ENCODE data around the gene OGFOD3.

OGFOD3 gene

GRCh38 chr17:82446124-82446523, 27.7 kb upstream of the OGFOD3 start:
- DNase-seq: no peak

GRCh38 chr17:82445542-82445941, 27.2 kb upstream of the OGFOD3 start:
- no peak for DNase-seq

- DNase-seq: no peak
Measured at GRCh38 chr17:82444941-82445521, 26.6 kb upstream of the OGFOD3 start.

- DNase-seq: no peak
Measured at GRCh38 chr17:82444284-82444893, 26.0 kb upstream of the OGFOD3 start.

- no peak for DNase-seq
Measured at GRCh38 chr17:82443465-82444283, 25.3 kb upstream of the OGFOD3 start.

GRCh38 chr17:82442643-82443464, 24.5 kb upstream of the OGFOD3 start:
- no peak for DNase-seq

GRCh38 chr17:82441691-82442487, 23.5 kb upstream of the OGFOD3 start:
- no peak for DNase-seq

GRCh38 chr17:82440991-82441627, 22.7 kb upstream of the OGFOD3 start:
- no peak for DNase-seq

GRCh38 chr17:82440469-82440981, 22.1 kb upstream of the OGFOD3 start:
- DNase-seq: no peak

- DNase-seq: no peak
Measured at GRCh38 chr17:82439829-82440365, 21.5 kb upstream of the OGFOD3 start.

GRCh38 chr17:82439194-82439828, 20.9 kb upstream of the OGFOD3 start:
- no peak for DNase-seq

GRCh38 chr17:82438401-82439193, 20.2 kb upstream of the OGFOD3 start:
- DNase-seq: no peak

- DNase-seq: no peak
Measured at GRCh38 chr17:82437325-82437668, 18.9 kb upstream of the OGFOD3 start.

- no peak for DNase-seq
Measured at GRCh38 chr17:82436601-82437324, 18.4 kb upstream of the OGFOD3 start.

- no peak for DNase-seq
Measured at GRCh38 chr17:82435601-82436583, 17.5 kb upstream of the OGFOD3 start.

GRCh38 chr17:82435103-82435502, 16.7 kb upstream of the OGFOD3 start:
- no peak for DNase-seq

GRCh38 chr17:82434216-82434565, 15.8 kb upstream of the OGFOD3 start:
- DNase-seq: no peak

- no peak for DNase-seq
Measured at GRCh38 chr17:82433560-82434215, 15.3 kb upstream of the OGFOD3 start.
